Fibroblast of villous mesenchyme (primary cell): ENCODE results near the gene MYRFL. TPM values are rescaled to one million over a fixed set of nuclear protein-coding genes. Genes with fewer than 3 reads are reported as not detected.
A peak's percentile ranks its signal among the peaks of the same experiment; 100 is the strongest.

ENCODE experiments used
- DNase-seq: peaks from one replicate; pipeline ENCODE4 v3.0.0-alpha.2; 2010; ENCODE audit warnings: low read depth
- H3K4me3 ChIP-seq: 2 replicates; pipeline ENCODE4 v1.5.1; 2011; ENCODE audit warnings: low read depth, mild to moderate bottlenecking, low read length
- CTCF ChIP-seq: IDR thresholded peaks from 2 replicates; pipeline ENCODE4 v1.5.1; 2012; ENCODE audit warnings: low read depth, mild to moderate bottlenecking, low read length; ENCODE audit not compliant: insufficient read depth
- total RNA-seq: library from RNA; depleted of rRNA; stranded (reverse); fragments of >200 nt; gene quantifications from 2 replicates; pipeline ENCODE4 v1.2.3, GENCODE V29; 2012

MYRFL gene
- total RNA-seq, 1 donor: not detected

GRCh38 chr12:69816082-69816481, 8.9 kb upstream of the MYRFL start:
- no peak overlapping the region for H3K4me3 ChIP-seq
- no peak for TF ChIP-seq CTCF

GRCh38 chr12:69821032-69821455, 4.0 kb upstream of the MYRFL start:
- TF ChIP-seq CTCF: no peak
- no peak overlapping the region for H3K4me3 ChIP-seq
- DNase-seq: no peak

More at GRCh38 chr12:69816082-69816481, 8.9 kb upstream of the MYRFL start:
- DNase-seq: no peak

- H3K4me3 ChIP-seq: no peak overlapping the region
- peak; percentile 55 for DNase-seq
- no peak for TF ChIP-seq CTCF
These were observed 3.4 kb upstream of the MYRFL start for GRCh38 chr12:69821456-69822159.

- no peak for TF ChIP-seq CTCF
- H3K4me3 ChIP-seq: no peak overlapping the region
- DNase-seq: no peak
These were observed 2.7 kb upstream of the MYRFL start for GRCh38 chr12:69822201-69822860.

GRCh38 chr12:69824028-69824427, 999 bp upstream of the MYRFL start:
- TF ChIP-seq CTCF: no peak
- no peak for DNase-seq
- no peak overlapping the region for H3K4me3 ChIP-seq

GRCh38 chr12:69828897-69829296, 3.9 kb downstream of the MYRFL start:
- no peak for TF ChIP-seq CTCF
- H3K4me3 ChIP-seq: no peak overlapping the region

More at GRCh38 chr12:69828897-69829296, 3.9 kb downstream of the MYRFL start:
- DNase-seq: no peak
